Subcutaneous preadipocyte (primary cell): ENCODE results near the gene CREB1. TPM values are rescaled to one million over a fixed set of nuclear protein-coding genes. Genes with fewer than 3 reads are reported as not detected.

Experiments used
- total RNA-seq: library from RNA; depleted of rRNA; stranded (reverse); fragments of >200 nt; gene quantifications from 2 replicates; pipeline ENCODE4 v1.2.3, GENCODE V29; 2012

Gene CREB1
- 21.7 and 25.0 TPM in 2 replicates for total RNA-seq

GRCh38 chr2:207529330-207530159 lies at the start of gene CREB1:
Gene CREB1, plus strand, starts transcription at chr2:207529962. Its CDS starts 25,674 bp downstream, at chr2:207555636.

GRCh38 chr2:207625014-207625907 lies 95.5 kb downstream of the CREB1 start, which contains the start of gene METTL21A:
Gene METTL21A, minus strand, starts transcription at chr2:207625394. Its CDS starts 1,019 bp downstream, at chr2:207624375.

Other genes starting within 250 kb of the CREB1 start
- gene METTL21A, start 95.4 kb downstream of the CREB1 start, total RNA-seq = 7.7 and 8.6 TPM in 2 replicates
- gene CCNYL1, start 181.7 kb downstream of the CREB1 start, total RNA-seq = 5.9 and 8.0 TPM in 2 replicates
- 1.1 and 1.8 TPM in 2 replicates for gene FZD5, start 239.9 kb downstream of the CREB1 start, total RNA-seq